T47D (cell line): ENCODE data around the gene COLQ.

Experiments used
- DNase-seq, 2 experiments: peaks; one replicate each; pipeline versions ENCODE4 v3.0.0 to v3.0.0-alpha.2; 2011 to 2012; ENCODE audit warnings: low read depth in 1 of 2, low spot score in 1 of 2
- JUND ChIP-seq: IDR thresholded peaks from 2 replicates; pipeline ENCODE4 v1.6.1; 2012; ENCODE audit warnings: low read depth
- in situ Hi-C: cut with HindIII; loops from 2 replicates; pipeline ENCODE4 v1.10.0; 2016; ENCODE audit warnings: low sequenced_read_pairs, low pct_unique_long_range_greater_than_20kb

The COLQ gene

GRCh38 chr3:15521573-15521965, at the start of gene COLQ:
Gene COLQ (minus strand): TSS chr3:15521706. CDS start chr3:15521625, 81 bp downstream.
- no peak for TF ChIP-seq JUND
- in situ Hi-C loops: no loop called here

GRCh38 chr3:15563190-15563589, 41.7 kb upstream of the COLQ start:
- no peak for TF ChIP-seq JUND
- in situ Hi-C loops: no loop called here
- DNase-seq: no peak

More at GRCh38 chr3:15521573-15521965, at the start of gene COLQ:
- DNase-seq: no peak

GRCh38 chr3:15562560-15562959, 41.1 kb upstream of the COLQ start:
- in situ Hi-C loops: no loop called here
- DNase-seq: no peak
- no peak for TF ChIP-seq JUND

- no peak for DNase-seq
- in situ Hi-C loops: no loop called here
- TF ChIP-seq JUND: no peak
Observed at GRCh38 chr3:15558581-15558980, 37.1 kb upstream of the COLQ start.

GRCh38 chr3:15557511-15557946, 36.0 kb upstream of the COLQ start:
- peak; percentile 13 to 86 for DNase-seq
- in situ Hi-C loops: no loop called here
- TF ChIP-seq JUND: no peak

- no peak for TF ChIP-seq JUND
- no peak for DNase-seq
- in situ Hi-C loops: no loop called here
Observed at GRCh38 chr3:15556512-15556911, 35.0 kb upstream of the COLQ start.

GRCh38 chr3:15553749-15554148, 32.2 kb upstream of the COLQ start:
- no peak for DNase-seq
- TF ChIP-seq JUND: no peak
- in situ Hi-C loops: no loop called here

- TF ChIP-seq JUND: no peak
- no peak for DNase-seq
- in situ Hi-C loops: no loop called here
Observed at GRCh38 chr3:15551902-15552301, 30.4 kb upstream of the COLQ start.

- in situ Hi-C loops: no loop called here
- no peak for DNase-seq
- no peak for TF ChIP-seq JUND
Observed at GRCh38 chr3:15549846-15550245, 28.3 kb upstream of the COLQ start.

- DNase-seq: no peak
- no peak for TF ChIP-seq JUND
- in situ Hi-C loops: no loop called here
Observed at GRCh38 chr3:15542614-15543013, 21.1 kb upstream of the COLQ start.

GRCh38 chr3:15541371-15541770, 19.9 kb upstream of the COLQ start:
- no peak for DNase-seq
- TF ChIP-seq JUND: no peak
- in situ Hi-C loops: no loop called here

GRCh38 chr3:15539066-15539465, 17.6 kb upstream of the COLQ start:
- TF ChIP-seq JUND: no peak
- in situ Hi-C loops: no loop called here
- DNase-seq: no peak

- TF ChIP-seq JUND: no peak
- in situ Hi-C loops: no loop called here
- DNase-seq: no peak
Observed at GRCh38 chr3:15538345-15538744, 16.8 kb upstream of the COLQ start.

GRCh38 chr3:15536856-15537255, 15.3 kb upstream of the COLQ start:
- in situ Hi-C loops: no loop called here
- TF ChIP-seq JUND: no peak
- DNase-seq: no peak
